ENCODE results near the gene SLC7A14.

- no peak for TF ChIP-seq CTCF (IDR thresholded peaks at IDR 0.05; ENCODE audit: low read length)
- no peak for TF ChIP-seq EZH2 (optimal IDR thresholded peaks at IDR 0.05; ENCODE audit: low read depth, low read length)
- TF ChIP-seq EZH2phosphoT487 (IDR thresholded peaks at IDR 0.05; ENCODE audit: low read length), result no peak
Measured at GRCh38 chr3:170529912-170530311, 56.0 kb downstream of the SLC7A14 start.
